Measurements from ENCODE around the gene ACOX3. TPM values are rescaled to one million over a fixed set of nuclear protein-coding genes. Genes with fewer than 3 reads are reported as not detected.
"Not testable (repeated sequence)": the region's sequence is repeated elsewhere in the genome, so short reads cannot be mapped to it uniquely, and the experiment has no call there.

The ACOX3 gene
- total RNA-seq, result 74.5 TPM

- Histone ChIP-seq H3K27me3 (no peaks in the 10 kb centered on the region), H3K9me3 (no peaks in the 10 kb centered on the region), H3K4me1 (peaks cover 7 to 31% of the 10 kb centered on the region in 2 donors), H3K4me3 (peak within 1 kb of the TSS; percentile 89 to 93), H3K36me3 (peaks cover 0 to 5% of the 10 kb centered on the region in 2 donors), H3K27ac (peak within 1 kb of the TSS; percentile 95 to 97)
- intact Hi-C loops (cut with DNase I), result loop anchor here (1.0 to 2.0 kb wide), 2 partner anchors 12 to 38 kb away; no protein-coding TSS in a partner anchor
- DNase-seq (ENCODE audit: low spot score in 2 of 2), result peak; percentile 79 to 97
- TF ChIP-seq CTCF (IDR thresholded peaks at IDR 0.05), result no peak
Observed at GRCh38 chr4:8440492-8441311, at the start of gene ACOX3, which contains the start of gene TRMT44. ACOX3 (minus strand) TSS chr4:8440723; CDS start chr4:8416521, 24,202 bp downstream. TRMT44 (plus strand) TSS chr4:8440777; CDS start chr4:8440823, 46 bp downstream.

GRCh38 chr4:8488791-8489369 lies 48.4 kb upstream of the ACOX3 start:
- no peak for TF ChIP-seq CTCF (IDR thresholded peaks at IDR 0.05)
- Histone ChIP-seq H3K36me3 (no peaks in the 10 kb centered on the region), H3K27me3 (no peaks in the 10 kb centered on the region), H3K27ac (no peak overlapping the region), H3K4me1 (no peaks in the 10 kb centered on the region), H3K9me3 (no peaks in the 10 kb centered on the region), H3K4me3 (no peak overlapping the region)
- DNase-seq (ENCODE audit: low spot score in 2 of 2), result no peak
- intact Hi-C loops (cut with DNase I), result no loop called here

GRCh38 chr4:8486643-8487042 lies 46.1 kb upstream of the ACOX3 start:
- H3K27me3 ChIP-seq; H3K27ac ChIP-seq; DNase-seq (ENCODE audit: low spot score in 2 of 2); H3K36me3 ChIP-seq; H3K9me3 ChIP-seq; H3K4me3 ChIP-seq; H3K4me1 ChIP-seq; intact Hi-C loops (cut with DNase I): not testable (repeated sequence)

DNA sequence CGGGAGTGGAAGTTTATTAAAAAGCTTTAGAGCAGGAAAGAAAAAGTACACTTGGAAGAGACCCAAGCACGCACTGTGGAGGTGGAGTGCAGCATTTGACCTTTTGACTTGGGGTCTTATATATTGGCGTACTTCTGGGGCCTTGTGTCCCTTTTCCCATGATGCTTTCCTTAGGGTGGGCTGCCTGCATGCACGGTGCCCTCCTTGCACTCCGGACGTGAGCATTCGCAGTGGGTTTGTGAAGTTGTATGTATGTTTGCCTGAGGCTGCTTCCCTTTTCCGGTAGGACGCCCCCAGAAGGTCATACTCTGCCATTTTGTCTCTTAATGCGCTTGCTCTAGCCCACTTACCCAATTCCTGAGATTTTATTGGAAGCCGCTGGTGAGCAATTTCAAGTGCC lies 39.7 kb upstream of the ACOX3 start:
- Histone ChIP-seq H3K4me3 (no peak overlapping the region), H3K4me1 (no peaks in the 10 kb centered on the region), H3K36me3 (peaks cover 17 to 25% of the 10 kb centered on the region in 2 donors), H3K27me3 (no peaks in the 10 kb centered on the region), H3K27ac (no peak overlapping the region), H3K9me3 (no peaks in the 10 kb centered on the region)
- no peak for TF ChIP-seq CTCF (IDR thresholded peaks at IDR 0.05)
- intact Hi-C loops (cut with DNase I), result no loop called here
- DNase-seq (ENCODE audit: low spot score in 2 of 2), result no peak

DNA sequence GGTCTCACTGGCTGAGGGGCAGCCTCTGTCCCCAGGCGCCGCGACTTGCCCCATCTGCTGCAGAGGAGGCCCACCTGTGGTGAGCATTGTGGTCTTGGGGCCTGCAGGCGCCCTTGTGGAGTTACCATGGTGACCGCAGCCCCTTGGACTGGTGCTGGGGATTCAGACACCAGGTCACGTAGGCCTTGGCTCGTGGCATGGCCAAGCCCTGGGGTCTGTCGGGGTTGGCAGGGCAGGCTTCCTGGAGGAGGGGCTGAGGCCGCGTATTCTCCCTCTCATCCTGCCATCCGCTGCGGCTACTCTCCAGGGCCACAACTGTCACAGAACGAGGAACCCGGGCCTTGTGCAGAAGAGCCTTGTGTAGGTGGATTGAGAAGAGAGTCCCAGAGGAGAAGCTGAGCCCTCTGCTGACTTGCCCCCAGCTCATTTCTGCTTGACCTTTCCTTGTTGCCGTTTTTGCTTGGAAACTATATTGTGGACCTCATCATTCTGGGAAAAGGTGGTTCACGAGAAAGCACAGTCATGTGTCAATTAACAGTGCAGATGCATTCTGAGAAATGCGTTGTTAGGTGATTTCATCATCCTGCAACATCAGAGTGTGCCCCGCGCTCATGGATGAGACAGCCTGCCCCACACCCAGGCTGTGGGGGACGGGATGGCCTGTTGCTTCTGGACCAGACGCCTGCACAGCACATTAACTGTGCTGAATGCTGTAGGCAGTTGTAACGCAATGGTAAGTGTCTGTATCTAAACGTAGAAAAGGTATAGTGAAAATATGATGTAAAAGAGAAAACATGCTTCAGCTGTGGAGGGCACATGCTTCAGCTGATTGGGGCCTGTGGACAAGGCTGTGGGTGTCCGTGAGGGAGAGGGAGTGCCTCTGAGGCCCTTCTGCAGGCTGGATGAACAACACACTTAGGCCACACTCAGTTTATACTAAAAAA lies 38.5 kb upstream of the ACOX3 start:
- H3K9me3 ChIP-seq, result no peaks in the 10 kb centered on the region
- TF ChIP-seq CTCF (IDR thresholded peaks at IDR 0.05), result no peak
- H3K27me3 ChIP-seq, result no peaks in the 10 kb centered on the region
- H3K4me1 ChIP-seq, result peaks cover 0 to 6% of the 10 kb centered on the region in 2 donors
- DNase-seq (ENCODE audit: low spot score in 2 of 2), result no peak
- H3K36me3 ChIP-seq, result peaks cover 17 to 26% of the 10 kb centered on the region in 2 donors
- intact Hi-C loops (cut with DNase I), result no loop called here
- H3K4me3 ChIP-seq, result no peak overlapping the region
- H3K27ac ChIP-seq, result no peak overlapping the region

Data from ascending aorta (tissue), 2 donors.